ENCODE data around the gene TTC28. TPM values are rescaled to one million over a fixed set of nuclear protein-coding genes. Genes with fewer than 3 reads are reported as not detected.

The TTC28 gene
- total and polyA plus RNA-seq, 8 donors = 31.1 to 44.2 (median 41.4) TPM

DNA sequence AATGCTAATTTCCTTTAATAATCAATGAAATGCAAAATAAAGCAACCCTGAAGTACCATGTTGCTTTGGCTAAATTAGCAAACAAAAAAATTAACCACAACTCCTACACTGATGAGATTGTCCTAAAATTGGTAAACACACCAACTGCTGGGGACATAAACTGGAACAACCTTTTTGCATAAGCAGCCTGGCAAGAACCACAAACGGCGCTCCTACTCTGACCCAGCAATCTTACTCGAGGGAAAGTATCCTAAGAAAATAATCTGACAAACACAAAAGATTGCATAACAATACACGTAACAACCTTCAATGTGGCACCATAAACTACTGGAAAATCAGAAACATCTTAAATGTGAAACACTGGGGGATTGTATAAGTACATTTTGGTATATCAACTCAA is 570.8 kb downstream of the TTC28 start:
- ATAC-seq (no peak), DNase-seq (no peak)
- H3K27ac ChIP-seq = no peak overlapping the region
- H3K4me3 ChIP-seq = no peak overlapping the region
- TF ChIP-seq, protein P1, sequence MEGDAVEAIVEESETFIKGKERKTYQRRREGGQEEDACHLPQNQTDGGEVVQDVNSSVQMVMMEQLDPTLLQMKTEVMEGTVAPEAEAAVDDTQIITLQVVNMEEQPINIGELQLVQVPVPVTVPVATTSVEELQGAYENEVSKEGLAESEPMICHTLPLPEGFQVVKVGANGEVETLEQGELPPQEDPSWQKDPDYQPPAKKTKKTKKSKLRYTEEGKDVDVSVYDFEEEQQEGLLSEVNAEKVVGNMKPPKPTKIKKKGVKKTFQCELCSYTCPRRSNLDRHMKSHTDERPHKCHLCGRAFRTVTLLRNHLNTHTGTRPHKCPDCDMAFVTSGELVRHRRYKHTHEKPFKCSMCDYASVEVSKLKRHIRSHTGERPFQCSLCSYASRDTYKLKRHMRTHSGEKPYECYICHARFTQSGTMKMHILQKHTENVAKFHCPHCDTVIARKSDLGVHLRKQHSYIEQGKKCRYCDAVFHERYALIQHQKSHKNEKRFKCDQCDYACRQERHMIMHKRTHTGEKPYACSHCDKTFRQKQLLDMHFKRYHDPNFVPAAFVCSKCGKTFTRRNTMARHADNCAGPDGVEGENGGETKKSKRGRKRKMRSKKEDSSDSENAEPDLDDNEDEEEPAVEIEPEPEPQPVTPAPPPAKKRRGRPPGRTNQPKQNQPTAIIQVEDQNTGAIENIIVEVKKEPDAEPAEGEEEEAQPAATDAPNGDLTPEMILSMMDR (IDR thresholded peaks at IDR 0.05) = no peak
- H3K36me3 ChIP-seq = peaks cover 0 to 13% of the 10 kb centered on the region in 2 donors
- H3K4me1 ChIP-seq = peaks cover 0 to 3% of the 10 kb centered on the region in 2 donors
- intact Hi-C loops (cut with DNase I) = no loop called here
- H3K9me3 ChIP-seq = no peaks in the 10 kb centered on the region
- no peaks in the 10 kb centered on the region for H3K27me3 ChIP-seq

DNA sequence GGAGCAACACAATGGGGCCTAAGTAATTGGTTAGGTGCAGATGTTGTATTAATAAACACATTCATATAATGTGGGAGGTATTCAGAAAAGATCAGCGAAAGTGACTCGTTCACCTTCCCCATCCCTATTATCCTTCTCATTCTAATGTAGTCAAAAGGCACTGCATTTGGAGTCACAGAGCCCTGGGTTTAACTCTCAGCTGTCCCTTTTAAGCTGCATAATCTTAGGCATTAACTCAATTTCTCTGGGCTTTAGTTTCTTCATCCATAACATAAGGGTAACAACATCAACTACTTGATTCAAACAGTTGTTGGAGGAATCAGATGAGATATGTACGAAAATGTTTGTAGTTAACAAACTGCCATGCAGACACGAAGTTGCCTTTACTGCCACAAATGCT is 573.0 kb downstream of the TTC28 start:
- DNase-seq (no peak), ATAC-seq (no peak)
- Histone ChIP-seq H3K36me3 (peaks cover 0 to 13% of the 10 kb centered on the region in 2 donors), H3K27me3 (no peaks in the 10 kb centered on the region), H3K4me3 (no peak overlapping the region), H3K4me1 (peaks cover 0 to 9% of the 10 kb centered on the region in 2 donors), H3K27ac (no peak overlapping the region), H3K9me3 (no peaks in the 10 kb centered on the region)
- intact Hi-C loops (cut with DNase I) = no loop called here
- TF ChIP-seq, protein P1 (IDR thresholded peaks at IDR 0.05) = no peak

DNA sequence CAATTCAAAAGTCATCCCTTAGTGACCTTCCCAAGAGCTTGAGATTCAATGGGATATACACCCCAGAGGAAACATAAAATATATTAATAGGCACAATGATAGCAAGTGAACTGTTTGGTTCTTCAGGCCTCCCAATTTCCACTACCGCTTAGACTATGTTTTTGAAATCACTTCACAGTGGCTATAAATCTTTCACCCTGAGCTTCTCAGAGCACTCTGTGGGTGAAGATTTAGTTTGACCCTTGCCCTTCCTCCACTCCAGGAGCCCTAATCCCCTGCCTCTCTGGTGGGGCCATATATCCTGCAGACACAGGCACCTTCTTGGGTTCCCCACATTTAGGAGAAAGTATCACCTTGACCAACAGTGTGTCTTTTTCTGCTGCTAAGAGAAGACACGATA is 573.7 kb downstream of the TTC28 start:
- Histone ChIP-seq H3K36me3 (peaks cover 0 to 13% of the 10 kb centered on the region in 2 donors), H3K27me3 (no peaks in the 10 kb centered on the region), H3K27ac (no peak overlapping the region), H3K4me3 (no peak overlapping the region), H3K4me1 (peaks cover 0 to 9% of the 10 kb centered on the region in 2 donors), H3K9me3 (no peaks in the 10 kb centered on the region)
- TF ChIP-seq, protein P1 (IDR thresholded peaks at IDR 0.05) = no peak
- ATAC-seq = no peak
- DNase-seq = no peak
- intact Hi-C loops (cut with DNase I) = no loop called here

DNA sequence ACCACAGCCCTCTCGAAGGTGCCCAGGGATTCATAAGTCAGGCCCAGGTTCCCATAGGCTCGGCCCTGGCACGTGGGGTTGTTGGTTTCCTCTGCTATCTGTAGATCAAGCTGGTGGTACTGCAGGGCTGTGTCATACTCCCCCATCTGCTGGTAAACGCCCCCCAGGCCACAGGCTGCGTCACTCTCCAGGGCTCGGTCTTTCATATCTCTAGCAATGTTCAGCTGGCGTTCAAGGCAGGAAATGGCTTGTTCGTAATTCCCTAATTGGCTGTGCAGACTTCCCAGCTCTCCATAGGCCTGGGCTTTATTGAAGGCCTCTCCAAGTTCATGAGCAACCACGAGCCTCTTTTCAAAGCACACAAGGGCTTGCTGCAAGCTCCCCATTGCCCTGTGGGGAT is 574.2 kb downstream of the TTC28 start:
- Histone ChIP-seq H3K36me3 (peaks cover 0 to 13% of the 10 kb centered on the region in 2 donors), H3K4me1 (peaks cover 0 to 9% of the 10 kb centered on the region in 2 donors), H3K4me3 (no peak overlapping the region), H3K9me3 (no peaks in the 10 kb centered on the region), H3K27ac (no peak overlapping the region), H3K27me3 (no peaks in the 10 kb centered on the region)
- ATAC-seq (no peak), DNase-seq (no peak)
- intact Hi-C loops (cut with DNase I) = no loop called here
- TF ChIP-seq, protein P1 (IDR thresholded peaks at IDR 0.05) = no peak

DNA sequence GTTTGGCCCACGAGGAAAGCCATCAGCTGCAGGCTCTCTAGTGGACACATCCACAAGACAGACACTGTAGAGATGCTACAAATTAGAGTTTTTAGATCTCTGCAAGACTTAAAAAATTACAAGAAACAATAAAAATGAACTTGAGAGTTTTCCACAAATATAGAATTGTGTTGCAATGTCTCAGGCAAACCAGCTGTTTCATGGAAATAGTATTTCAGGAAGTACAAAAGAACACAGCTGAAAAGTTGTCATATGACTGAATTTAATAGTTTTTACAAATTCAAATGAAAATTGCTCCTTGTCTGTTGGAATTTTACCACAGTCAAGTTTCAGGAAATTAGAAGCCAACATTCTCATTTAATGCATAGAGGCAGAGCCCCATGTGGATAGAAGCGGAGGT is 576.0 kb downstream of the TTC28 start:
- peaks cover 0 to 9% of the 10 kb centered on the region in 2 donors for H3K4me1 ChIP-seq
- peaks cover 0 to 25% of the 10 kb centered on the region in 2 donors for H3K36me3 ChIP-seq
- TF ChIP-seq, protein P1 (IDR thresholded peaks at IDR 0.05) = no peak
- H3K9me3 ChIP-seq = no peaks in the 10 kb centered on the region
- ATAC-seq = peak; percentile 35
- H3K4me3 ChIP-seq = no peak overlapping the region
- H3K27me3 ChIP-seq = no peaks in the 10 kb centered on the region
- DNase-seq = peak in 1 of 4 donors; percentile 32
- peak overlapping the region in 1 of 2 donors; percentile 26 for H3K27ac ChIP-seq
- intact Hi-C loops (cut with DNase I) = no loop called here

Data from left lung (tissue), 10 donors.